ENCODE results near the gene OPCML. TPM values are rescaled to one million over a fixed set of nuclear protein-coding genes. Genes with fewer than 3 reads are reported as not detected.

The OPCML gene
- total RNA-seq, 1 experiment from 2014 or later: not detected

GRCh38 chr11:133078012-133078411 lies 454.3 kb downstream of the OPCML start:
- H3K4me3 Mint-ChIP-seq (ENCODE audit: unreplicated experiment): no peak overlapping the region
- CTCF ChIA-PET: interaction anchor here (0.6 to 3.0 kb wide), 11 partner anchors 7 to 931 kb away, joined by 3 to 17 read pairs (median 4); no protein-coding TSS in a partner anchor

GRCh38 chr11:133075351-133075750 lies 456.9 kb downstream of the OPCML start:
- DNase-seq: no peak
- no TSS peak for BruUV-seq (replicated peaks)
- ChIA-PET POLR2A (no interaction called here), CTCF (no interaction called here)
- H3K27me3 Mint-ChIP-seq (ENCODE audit: insufficient read depth, unreplicated experiment): peaks cover 25% of the 10 kb centered on the region
- Histone ChIP-seq H3K36me3 (ENCODE audit: control insufficient read depth, insufficient read depth, low read length) (no peaks in the 10 kb centered on the region), H3K27me3 (replicated peaks; ENCODE audit: control insufficient read depth, insufficient read depth, low read length) (no peaks in the 10 kb centered on the region; the same call in 1 of the 2 replicates), H3K4me3 (ENCODE audit: low read depth, low read length) (no peak overlapping the region), H3K9me3 (no peaks in the 10 kb centered on the region), H3K4me1 (no peaks in the 10 kb centered on the region)
- H3K9me3 Mint-ChIP-seq (ENCODE audit: unreplicated experiment): no peaks in the 10 kb centered on the region
- no peak for TF ChIP-seq CTCF (IDR thresholded peaks at IDR 0.05; ENCODE audit: insufficient read depth in 1 of 2, low read depth in 1 of 2, low read length in 1 of 2, severe bottlenecking in 1 of 2, unreplicated experiment in 1 of 2)
- H3K36me3 Mint-ChIP-seq (ENCODE audit: insufficient read depth, unreplicated experiment): no peaks in the 10 kb centered on the region
- H3K4me3 Mint-ChIP-seq (ENCODE audit: unreplicated experiment): no peak overlapping the region
- H3K4me1 Mint-ChIP-seq (ENCODE audit: low read depth, unreplicated experiment): no peaks in the 10 kb centered on the region
- H3K27ac Mint-ChIP-seq (ENCODE audit: unreplicated experiment): no peak overlapping the region
- intact Hi-C loops (cut with micrococcal nuclease; ENCODE audit: unreplicated experiment): no loop called here

More at GRCh38 chr11:133078012-133078411, 454.3 kb downstream of the OPCML start:
- Histone ChIP-seq H3K4me1 (no peaks in the 10 kb centered on the region), H3K9me3 (no peaks in the 10 kb centered on the region), H3K4me3 (ENCODE audit: low read depth, low read length) (no peak overlapping the region), H3K36me3 (ENCODE audit: control insufficient read depth, insufficient read depth, low read length) (no peaks in the 10 kb centered on the region), H3K27me3 (replicated peaks; ENCODE audit: control insufficient read depth, insufficient read depth, low read length) (no peaks in the 10 kb centered on the region; the same call in 1 of the 2 replicates)
- H3K9me3 Mint-ChIP-seq (ENCODE audit: unreplicated experiment): no peaks in the 10 kb centered on the region
- H3K27ac Mint-ChIP-seq (ENCODE audit: unreplicated experiment): no peak overlapping the region
- POLR2A ChIA-PET: no interaction called here
- BruUV-seq (replicated peaks): no TSS peak
- H3K4me1 Mint-ChIP-seq (ENCODE audit: low read depth, unreplicated experiment): no peaks in the 10 kb centered on the region
- H3K36me3 Mint-ChIP-seq (ENCODE audit: insufficient read depth, unreplicated experiment): no peaks in the 10 kb centered on the region
- DNase-seq: no peak
- intact Hi-C loops (cut with micrococcal nuclease; ENCODE audit: unreplicated experiment): loop anchor here (1.0 to 2.0 kb wide), 4 partner anchors 57 to 757 kb away; no protein-coding TSS in a partner anchor
- H3K27me3 Mint-ChIP-seq (ENCODE audit: insufficient read depth, unreplicated experiment): peaks cover 15% of the 10 kb centered on the region
- TF ChIP-seq CTCF (IDR thresholded peaks at IDR 0.05; ENCODE audit: insufficient read depth in 1 of 2, low read depth in 1 of 2, low read length in 1 of 2, severe bottlenecking in 1 of 2, unreplicated experiment in 1 of 2): no peak

GRCh38 chr11:133072858-133073582 lies 459.3 kb downstream of the OPCML start:
- H3K4me1 Mint-ChIP-seq (ENCODE audit: low read depth, unreplicated experiment): no peaks in the 10 kb centered on the region
- no peak overlapping the region for H3K4me3 Mint-ChIP-seq (ENCODE audit: unreplicated experiment)
- H3K27me3 ChIP-seq (replicated peaks; ENCODE audit: control insufficient read depth, insufficient read depth, low read length): no peaks in the 10 kb centered on the region; the same call in 1 of the 2 replicates
- no peaks in the 10 kb centered on the region for H3K9me3 ChIP-seq
- no peaks in the 10 kb centered on the region for H3K4me1 ChIP-seq
- H3K36me3 Mint-ChIP-seq (ENCODE audit: insufficient read depth, unreplicated experiment): no peaks in the 10 kb centered on the region
- ChIA-PET CTCF (interaction anchor here (1.2 kb wide), 1 partner anchor 9 kb away, joined by 4 read pairs; no protein-coding TSS in a partner anchor), POLR2A (no interaction called here)
- no peak for DNase-seq
- no peak for TF ChIP-seq CTCF (IDR thresholded peaks at IDR 0.05; ENCODE audit: insufficient read depth in 1 of 2, low read depth in 1 of 2, low read length in 1 of 2, severe bottlenecking in 1 of 2, unreplicated experiment in 1 of 2)
- BruUV-seq (replicated peaks): no TSS peak
- H3K9me3 Mint-ChIP-seq (ENCODE audit: unreplicated experiment): no peaks in the 10 kb centered on the region
- H3K27me3 Mint-ChIP-seq (ENCODE audit: insufficient read depth, unreplicated experiment): peaks cover 21% of the 10 kb centered on the region
- no peak overlapping the region for H3K4me3 ChIP-seq (ENCODE audit: low read depth, low read length)
- H3K36me3 ChIP-seq (ENCODE audit: control insufficient read depth, insufficient read depth, low read length): no peaks in the 10 kb centered on the region
- intact Hi-C loops (cut with micrococcal nuclease; ENCODE audit: unreplicated experiment): no loop called here
- no peak overlapping the region for H3K27ac Mint-ChIP-seq (ENCODE audit: unreplicated experiment)
